GM19395 (cell line): ENCODE results near the gene TTYH2.
A peak's percentile ranks its signal among the peaks of the same experiment; 100 is the strongest.

Source experiments
- ATAC-seq: cut with Tn5 transposase; IDR thresholded peaks from one replicate; pipeline ENCODE4 v1.9.1; 2021; ENCODE audit warnings: mild to moderate bottlenecking, moderate library complexity; ENCODE audit not compliant: unreplicated experiment

Gene TTYH2

DNA sequence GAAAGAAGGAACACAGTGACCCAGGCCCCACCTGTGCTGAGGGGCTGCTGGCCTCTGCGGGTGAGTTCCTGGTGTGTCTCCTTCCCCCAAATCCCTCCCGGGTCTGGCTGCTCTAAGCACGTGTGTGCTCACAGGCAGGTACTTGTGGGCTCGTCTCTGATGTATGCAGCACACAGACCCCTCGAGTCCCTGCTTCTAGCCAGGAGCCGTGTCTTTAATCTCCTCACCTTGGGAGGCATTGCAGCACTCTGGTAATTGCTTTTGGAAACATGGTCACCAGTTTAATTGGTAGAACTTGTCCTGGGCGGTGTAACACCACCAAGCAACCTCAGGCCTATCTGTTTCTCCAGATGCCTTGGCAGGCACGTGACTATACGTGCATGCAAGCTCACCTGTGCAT is 18.7 kb upstream of the TTYH2 start:
- ATAC-seq, result no peak

DNA sequence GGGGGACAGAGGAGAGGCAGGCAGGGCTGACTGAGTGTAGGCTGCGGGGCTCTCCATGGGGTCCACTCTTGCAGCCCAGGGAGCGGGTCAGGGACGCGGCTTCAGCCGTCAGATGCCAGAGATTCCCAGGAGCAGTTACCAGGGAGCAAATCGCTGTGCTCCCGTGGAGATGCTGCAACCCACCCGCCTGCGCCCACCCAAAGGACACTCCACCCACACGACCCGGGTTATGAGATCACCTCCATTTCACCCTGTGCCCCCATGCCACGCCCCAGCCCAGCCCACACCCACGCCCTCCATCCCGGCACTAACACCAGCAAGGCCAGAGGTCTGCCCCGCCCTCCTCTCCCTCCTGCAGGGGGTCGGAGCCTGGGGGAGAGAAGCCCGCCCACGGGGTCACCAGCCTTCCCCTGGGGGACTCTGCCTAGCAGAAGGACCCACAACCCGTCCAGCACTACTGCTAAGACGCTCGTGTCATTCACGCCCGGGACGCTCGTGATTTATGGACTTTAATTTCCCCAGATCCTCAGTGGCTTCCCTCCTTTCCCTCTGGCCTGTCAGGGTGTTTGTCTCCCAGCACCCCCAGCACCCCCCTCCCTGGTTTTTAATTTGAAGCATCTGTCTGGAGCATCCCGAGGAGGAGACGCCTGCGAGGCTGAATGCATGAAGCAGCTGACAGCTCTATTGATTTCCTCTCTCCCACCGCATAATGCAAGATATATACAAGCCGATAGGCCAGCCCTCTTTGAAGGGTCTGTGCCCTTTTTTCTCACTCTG is 16.6 kb upstream of the TTYH2 start:
- no peak for ATAC-seq

DNA sequence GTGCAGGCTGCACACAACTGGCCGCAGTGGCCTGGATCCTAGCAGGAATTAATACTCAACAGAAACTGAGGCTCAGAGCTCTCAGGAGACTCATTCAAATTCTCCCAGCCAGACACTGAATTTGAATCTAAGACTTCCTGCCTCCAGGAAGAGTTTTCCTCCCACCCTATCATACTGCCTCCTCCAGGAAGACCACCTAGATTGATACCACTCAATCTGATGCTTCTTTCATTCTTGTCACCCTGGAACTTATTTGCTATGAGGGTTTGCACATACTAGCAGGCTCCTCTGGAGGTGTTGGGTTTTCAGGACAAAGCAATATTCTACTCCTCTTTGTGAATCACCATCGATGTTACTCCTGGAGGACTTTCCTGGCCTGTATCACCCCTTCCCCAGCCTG is 15.6 kb upstream of the TTYH2 start:
- no peak for ATAC-seq

DNA sequence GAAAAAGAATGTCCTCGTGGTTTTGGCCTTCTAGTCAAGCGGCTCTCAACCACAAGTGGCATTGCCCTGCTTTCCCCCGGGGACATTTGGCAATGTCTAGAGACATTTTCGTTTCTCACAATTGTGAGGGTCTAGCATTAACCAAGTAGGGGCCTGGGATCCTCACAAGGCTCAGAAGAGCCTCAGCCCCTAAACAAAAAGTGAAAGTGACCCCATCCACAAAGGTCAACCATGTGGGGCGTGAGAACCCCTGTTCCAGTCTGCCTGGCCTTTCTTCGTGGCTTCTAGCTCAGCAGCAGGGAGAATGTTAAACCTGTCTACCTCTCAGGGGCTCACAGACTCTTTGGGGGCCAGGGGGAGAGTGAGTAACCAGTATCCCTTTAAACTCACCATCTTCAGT is 14.7 kb upstream of the TTYH2 start:
- ATAC-seq, result no peak

DNA sequence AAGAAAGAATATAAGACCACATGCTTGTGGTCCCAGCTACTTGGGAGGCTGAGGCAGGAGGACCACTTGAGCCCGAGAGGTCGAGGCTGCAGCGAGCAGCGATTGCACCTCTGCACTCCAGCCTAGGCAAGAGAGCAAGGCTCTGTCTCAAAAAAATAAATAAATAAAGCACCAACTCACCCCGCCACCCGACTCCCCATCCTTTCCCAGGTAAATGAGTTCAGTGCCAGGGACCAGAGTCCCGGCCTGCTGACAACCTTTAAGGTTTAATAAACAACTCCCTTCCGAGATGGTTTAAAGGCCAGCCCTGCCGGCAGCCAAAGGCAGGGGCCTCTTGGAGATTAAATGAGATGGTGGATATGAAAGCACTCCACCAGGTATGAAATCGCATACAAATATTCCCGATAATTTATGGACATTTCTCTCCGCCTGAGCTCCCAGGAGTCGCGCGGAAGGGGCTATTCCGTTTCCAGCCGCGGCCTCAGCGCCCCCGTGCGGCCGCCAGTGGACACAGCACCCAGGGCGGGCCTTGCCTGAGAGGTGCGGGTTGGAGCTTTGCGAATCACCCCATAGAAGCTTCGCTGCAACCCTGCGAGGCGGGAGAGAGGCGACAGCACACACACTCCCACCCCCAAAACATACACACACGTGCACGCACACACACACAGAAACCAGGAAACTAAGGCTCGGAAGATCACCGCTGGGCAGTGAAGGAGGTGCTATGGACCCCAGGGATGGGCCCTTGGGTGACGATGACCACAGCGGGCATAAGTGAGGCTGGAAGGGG is 13.9 kb upstream of the TTYH2 start:
- ATAC-seq, result no peak

DNA sequence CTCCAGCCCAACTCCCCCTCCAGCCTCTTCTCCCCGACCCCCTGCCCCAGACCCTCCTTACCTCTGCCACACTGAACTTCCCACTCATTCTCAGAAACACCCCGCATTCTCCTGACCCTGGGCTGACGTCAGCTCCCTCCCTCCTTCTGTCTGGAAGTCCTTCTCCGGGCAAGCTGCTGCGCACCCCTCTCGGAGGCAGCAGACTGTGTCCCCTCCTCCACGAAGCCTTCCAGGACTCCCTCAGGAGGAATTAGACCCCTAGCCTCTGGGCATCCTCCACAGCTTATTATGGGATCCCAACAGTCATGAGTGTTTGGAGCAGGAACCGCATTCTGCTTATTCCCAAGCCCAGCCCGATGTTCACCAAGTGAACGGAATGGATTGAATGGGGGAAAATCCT is 13.3 kb upstream of the TTYH2 start:
- no peak for ATAC-seq

DNA sequence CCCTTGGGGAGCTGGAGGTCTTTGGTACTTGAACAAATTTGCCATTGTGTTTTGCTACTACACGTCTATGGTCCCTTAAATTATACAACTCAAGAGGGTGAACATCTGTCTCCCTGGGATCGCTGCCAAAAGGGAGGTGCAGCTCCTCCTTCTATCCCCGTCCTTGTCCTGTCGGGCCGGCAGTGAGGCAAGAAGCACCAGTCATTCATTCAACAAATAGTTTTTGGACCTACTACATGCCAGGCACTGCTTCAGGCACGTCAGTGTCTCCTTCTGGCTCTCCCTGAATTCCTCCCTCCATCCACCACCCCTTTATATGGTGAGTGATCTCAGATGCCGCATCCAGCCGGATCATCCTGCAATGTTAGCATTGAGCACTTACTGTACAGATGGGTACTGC is 12.1 kb upstream of the TTYH2 start:
- ATAC-seq, result no peak

DNA sequence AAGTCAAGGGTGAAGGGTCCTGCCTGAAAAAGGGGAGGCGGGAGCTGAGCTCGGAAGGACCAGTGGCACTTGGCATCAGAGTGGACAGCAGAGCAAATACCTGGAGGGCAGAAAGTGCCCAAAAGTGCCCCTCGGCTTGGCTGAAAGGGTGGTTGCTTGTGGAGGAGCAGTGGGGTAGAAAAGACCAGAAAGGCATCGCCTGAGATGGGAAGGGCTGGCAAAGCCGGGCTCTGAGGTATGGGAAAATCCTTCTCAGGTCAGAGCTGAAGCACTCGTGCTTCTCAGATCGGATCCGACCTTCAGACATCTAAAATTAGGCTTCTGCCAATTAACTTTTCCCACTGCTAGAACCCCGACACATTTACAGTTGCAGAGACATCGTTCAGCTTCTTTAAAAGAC is 11.4 kb upstream of the TTYH2 start:
- ATAC-seq, result no peak

DNA sequence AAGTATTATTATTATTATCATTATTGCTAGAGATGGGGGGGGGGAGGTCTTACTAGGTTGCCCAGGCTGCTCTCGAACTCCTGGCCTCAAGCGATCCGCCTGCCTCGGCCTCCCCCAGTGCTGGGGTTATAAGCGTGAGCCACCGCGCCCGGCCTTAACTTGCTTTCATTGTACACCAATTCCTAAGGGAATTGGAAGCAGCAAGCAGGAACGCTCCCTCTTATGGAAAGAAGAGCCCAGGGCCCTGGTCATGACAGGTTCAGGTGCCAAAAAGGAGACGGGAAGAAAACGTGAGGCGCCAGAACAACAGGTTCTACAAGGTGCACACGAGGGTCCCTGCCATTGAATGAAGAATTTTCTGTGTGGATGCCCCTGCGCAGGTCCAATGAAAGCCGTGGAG is 10.4 kb upstream of the TTYH2 start:
- no peak for ATAC-seq

DNA sequence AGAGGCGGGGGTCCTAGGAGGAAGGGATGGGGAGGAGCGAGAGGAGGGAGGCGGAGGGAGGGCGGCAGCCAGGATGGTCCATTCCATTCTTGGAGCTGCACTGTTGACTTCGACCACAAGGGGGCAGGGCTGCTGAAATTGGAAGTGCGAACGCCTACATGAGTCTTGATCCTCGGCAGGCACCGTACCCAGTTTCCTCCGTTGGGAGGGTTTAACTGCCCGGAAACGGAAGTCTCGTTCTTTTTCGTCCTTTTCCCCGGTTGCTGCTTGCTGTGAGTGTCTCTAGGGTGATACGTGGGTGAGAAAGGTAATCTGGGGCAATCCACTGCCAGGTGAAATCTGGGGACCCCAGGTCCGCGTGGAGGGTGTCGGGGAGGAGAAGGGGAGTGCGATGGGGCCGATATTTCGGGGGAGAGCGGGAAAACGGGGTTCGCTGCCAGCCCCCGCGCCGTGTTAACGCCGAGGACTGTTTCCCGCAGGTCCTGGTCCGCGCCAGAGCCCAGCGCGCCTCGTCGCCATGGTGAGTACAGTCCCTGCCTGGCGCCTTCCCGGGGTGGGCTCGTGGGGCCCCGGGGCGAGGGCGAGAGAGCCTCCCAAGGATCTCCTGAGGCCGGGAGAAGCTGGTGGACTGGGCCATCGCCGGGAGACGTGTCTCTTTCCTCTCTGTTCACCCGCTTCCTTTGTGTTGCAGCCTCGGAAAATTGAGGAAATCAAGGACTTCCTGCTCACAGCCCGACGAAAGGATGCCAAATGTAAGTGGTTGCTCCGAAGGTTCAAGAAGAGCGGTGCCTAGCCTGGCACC is 9.7 kb upstream of the TTYH2 start, which contains the start of gene RPL38:
Gene RPL38, plus strand, starts transcription at position 240 of the 802 bp plus-strand sequence. Its CDS starts 278 bp downstream, at position 518.
- ATAC-seq, result peak; percentile 78

DNA sequence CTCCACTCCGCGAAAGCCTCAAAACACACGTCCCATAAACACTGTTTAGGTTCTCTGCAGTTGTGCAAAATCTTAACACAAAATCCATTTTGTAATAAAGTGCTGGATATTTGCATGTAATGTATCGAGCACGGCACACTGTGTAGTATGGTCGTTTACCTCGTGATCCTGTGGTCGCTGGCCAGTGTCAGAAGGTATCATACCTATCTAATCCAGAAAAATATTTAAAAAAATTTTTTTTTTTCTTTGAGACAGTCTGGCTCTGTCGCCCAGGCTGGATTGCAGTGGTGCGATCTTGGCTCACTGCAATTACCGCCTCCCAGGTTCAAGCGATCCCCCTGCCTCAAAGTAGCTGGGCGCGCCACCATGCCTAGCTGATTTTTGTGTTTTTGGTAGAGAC is 8.9 kb upstream of the TTYH2 start:
- ATAC-seq, result no peak

DNA sequence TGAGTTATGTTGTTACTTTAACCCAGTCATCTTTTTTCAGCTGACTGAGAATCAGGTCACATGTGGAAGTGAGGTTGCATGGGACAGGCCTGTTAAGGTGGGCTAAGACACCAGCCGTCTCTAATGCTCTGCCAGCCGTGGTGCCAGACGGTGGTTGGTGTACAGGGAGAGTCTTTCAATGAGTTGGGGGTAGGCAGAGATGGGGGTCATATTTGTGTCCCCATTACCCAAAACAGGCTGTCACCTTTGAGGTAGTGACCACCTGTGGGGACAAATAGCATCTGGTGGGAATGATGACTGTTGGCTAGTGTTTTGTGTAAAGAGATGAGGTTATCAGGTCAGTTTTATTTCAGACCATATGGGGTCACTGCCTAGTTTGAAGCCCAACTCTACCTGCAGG is 8.1 kb upstream of the TTYH2 start:
- no peak for ATAC-seq

DNA sequence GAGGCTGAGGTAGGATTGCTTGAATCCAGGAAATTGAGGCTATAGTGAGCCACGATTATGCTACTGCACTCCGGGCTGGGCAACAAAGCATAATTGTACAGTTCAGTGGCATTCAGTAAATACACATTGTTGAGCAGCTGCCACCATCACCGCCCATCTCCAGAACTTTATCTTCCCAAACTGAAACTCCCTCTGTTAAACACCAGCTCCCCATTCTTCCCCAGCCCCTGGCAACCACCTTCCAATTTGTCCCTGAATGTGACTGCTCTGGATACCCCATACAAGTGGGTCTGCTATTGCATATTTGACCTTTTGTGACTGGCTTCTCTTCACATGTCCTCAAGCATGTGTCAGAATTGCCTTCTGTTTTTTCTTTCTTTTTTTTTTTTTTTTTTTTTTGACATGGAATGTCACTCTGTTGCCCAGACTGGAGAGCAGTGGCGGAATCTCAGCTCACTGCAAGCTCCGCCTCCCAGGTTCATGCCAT is 7.0 kb upstream of the TTYH2 start:
- no peak for ATAC-seq

DNA sequence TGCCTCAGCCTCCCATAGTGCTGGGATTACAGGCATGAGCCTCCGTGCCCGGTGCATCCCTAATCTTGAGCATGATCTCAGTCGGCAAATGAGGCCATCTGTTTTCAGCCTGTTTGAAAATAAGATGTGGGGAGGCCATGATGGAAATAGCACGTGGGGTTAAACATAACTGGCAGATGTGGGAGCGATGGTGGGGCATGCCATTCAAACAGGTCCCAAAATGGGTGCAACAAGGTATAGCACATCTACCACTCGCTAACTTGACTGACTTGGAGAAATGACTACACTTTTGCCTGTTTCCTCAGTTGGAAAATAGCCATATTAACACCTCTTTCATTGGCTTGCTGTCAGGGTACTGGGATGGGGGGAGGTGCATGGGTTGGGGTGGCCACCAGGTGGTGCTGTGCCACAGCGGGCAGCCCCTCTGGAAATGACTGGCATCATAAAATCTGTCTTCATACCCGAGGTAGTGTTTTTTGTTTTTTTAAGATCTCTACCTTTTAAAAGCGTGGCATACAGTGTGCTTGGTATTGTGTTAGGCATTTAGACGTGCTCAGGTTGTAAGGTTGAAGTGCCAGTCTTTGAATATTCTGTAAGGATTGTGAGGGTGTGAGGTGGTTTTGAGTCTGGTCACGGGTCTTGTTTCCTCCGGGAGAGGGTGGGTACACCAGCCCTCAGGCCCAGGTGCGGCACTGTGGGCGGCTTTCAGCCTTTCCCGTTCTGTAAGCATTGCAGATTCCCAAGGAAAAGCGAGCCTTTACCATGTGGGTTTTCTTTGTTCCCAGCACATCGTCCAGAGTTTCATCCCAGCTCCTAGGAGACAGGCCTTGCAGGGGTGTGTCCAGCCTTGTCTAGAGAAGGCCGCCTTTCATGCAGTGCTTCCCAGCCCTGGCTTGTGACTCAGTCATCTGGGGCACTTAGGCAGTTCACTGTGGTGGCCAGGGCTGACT is 2.9 kb upstream of the TTYH2 start:
- ATAC-seq, result peak; percentile 36

DNA sequence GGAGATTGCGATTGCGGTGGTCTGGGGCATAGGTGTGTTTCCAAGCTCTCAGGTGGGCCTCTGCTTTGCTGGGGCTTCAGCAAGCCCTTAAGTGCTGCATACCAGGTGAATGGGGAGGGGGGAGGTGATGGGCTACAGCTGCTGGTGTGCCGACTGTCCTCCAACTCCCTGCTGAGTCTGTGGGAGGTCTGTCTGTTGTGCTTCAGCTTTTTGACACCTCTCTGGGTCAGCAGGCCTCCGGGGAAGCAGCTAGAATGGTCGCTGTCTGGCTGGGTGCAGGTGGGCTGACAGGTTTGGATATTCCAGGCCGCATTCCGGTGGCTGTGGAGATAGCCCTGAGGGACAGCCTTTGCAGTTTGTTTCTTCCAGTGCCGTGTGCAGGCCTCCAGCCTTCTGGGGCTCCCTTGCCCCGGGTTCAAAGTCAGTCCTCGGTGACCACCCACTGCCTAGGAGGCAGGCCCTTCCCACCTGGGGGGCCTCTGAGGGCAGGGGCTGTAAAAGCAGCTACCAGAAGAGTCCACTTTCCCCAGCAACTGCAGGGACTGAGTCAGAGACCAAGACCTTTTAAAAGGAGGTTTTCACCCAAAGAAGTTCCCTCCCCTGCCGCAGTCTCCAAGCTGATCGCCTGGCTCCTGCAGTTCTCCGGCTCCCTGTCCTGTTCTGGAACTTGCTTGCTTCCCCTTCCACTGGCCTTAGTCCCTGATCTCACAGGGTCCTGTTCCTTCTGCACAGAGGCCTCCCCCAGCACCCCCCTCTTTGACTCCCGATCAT is 2.0 kb upstream of the TTYH2 start:
- no peak for ATAC-seq

DNA sequence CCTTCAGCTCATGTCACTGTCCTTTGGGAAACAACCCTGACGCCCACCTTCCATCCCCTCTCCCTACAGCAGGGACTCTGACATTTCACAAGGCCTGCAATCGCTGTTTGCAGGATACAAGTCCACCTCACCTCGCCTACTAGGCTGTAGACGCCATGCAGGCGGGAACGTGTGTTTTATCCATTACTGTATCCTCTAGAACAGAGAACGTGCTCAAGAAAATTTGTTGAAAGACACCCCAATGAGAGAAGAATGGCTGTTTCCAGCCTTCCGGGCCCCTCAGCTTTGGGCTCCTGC is 1.5 kb upstream of the TTYH2 start:
- ATAC-seq, result no peak

DNA sequence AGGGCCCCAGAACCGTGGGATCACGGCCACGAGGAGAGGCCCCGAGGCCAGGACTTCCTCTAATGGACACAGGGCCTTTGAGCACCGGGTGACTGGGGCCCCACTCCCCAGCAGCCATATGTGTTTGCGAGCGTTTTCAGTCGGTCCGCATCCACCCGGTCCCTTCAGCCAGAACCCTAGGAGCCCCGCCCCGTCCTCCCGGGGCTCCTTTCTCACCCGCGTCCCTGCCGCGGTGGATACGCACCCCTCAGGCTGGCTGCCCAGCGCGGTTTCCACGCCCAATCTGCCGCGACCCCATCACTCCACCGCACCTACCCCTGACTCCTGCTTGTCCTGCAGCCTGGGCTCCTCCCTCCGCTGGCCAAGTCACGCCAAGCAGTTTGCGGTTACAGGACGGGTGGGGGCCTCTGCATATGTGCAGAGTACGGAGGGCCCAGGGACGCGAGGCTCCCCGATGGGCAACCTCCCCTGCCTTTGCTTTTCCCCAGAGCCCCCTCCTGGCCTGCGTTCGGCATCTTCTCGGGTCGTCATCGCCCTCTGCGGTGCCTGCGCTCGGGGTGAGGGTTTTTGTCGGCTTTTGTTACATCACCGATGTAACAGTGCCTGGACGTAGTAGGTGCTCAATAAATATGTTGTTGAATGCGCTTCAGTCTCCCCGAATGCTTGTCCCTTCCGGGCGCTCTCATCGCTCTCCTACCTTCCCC is 1.0 kb upstream of the TTYH2 start:
- peak; percentile 6 for ATAC-seq

DNA sequence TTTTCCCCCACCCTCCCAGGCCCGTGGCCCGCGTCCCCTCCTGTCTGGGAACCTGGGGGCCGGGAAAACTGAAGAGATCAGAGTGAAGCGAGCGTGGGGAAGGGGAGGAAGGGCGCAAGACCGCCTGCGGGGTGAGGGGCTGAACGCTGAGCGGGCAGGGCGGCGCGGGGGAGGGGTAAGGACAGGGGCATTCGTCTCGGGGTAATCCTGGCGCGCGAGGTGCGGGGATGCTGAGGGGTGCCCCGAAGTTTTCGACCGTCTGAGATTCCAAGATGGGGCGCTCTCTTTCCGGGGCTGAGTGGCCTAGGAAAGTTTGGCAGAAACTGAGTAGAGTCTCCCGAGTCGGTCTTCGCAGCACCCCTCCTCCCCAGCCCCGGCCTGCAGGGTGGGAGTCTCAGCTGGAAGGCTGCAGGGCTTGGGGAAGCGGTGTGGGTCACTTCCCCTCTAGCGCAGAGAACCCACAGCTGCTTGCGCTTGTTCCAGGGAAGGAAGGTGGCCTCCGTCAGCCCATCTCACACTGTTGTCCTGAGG is 555 bp downstream of the TTYH2 start:
- no peak for ATAC-seq
